ENCODE data around the gene DYRK1A.

- TF ChIP-seq ZNF132 (tag by site-specific recombination; IDR thresholded peaks at IDR 0.05; ENCODE audit: borderline replicate concordance) (no peak), ZBTB49 (tag by site-specific recombination; IDR thresholded peaks at IDR 0.05; ENCODE audit: low read depth) (no peak), MZF1 (tag by site-specific recombination; IDR thresholded peaks at IDR 0.05; ENCODE audit: borderline replicate concordance) (no peak), CTCF (tag by site-specific recombination; IDR thresholded peaks at IDR 0.05) (no peak), ZNF629 (tag by site-specific recombination; IDR thresholded peaks at IDR 0.05) (no peak)
These were observed 16.1 kb upstream of the DYRK1A start for GRCh38 chr21:37350472-37350871.

All from HEK293 (cell line).